Keratinocyte (primary cell): ENCODE results near the gene CWC27.

ENCODE experiments used
- CTCF ChIP-seq, 3 experiments: IDR thresholded peaks in 1 of 3; conservative IDR thresholded peaks in 1 of 3; optimal IDR thresholded peaks in 1 of 3; 2 replicates in 2 of 3; 3 replicates in 1 of 3; pipeline versions ENCODE3 to v1.5.1; 2011; ENCODE audit warnings: low read length in 3 of 3, mild to moderate bottlenecking in 3 of 3, moderate library complexity in 2 of 3, control low read depth in 1 of 3, inconsistent platforms in 1 of 3; ENCODE audit not compliant: insufficient read depth in 2 of 3; ENCODE audit errors: extremely low read depth in 1 of 3
- EZH2 ChIP-seq: IDR thresholded peaks from one replicate; pipeline ENCODE4 v1.6.1; 2012; ENCODE audit warnings: inconsistent platforms, mild to moderate bottlenecking, low read length, moderate library complexity

GRCh38 chr5:64768358-64769312, at the start of gene CWC27, which contains the start of gene SREK1IP1:
- TF ChIP-seq CTCF (optimal IDR thresholded peaks at IDR 0.05 in 1 of 3, IDR thresholded peaks at IDR 0.05 in 1 of 3, conservative IDR thresholded peaks at IDR 0.05 in 1 of 3; ENCODE audit: extremely low read depth in 1 of 3, insufficient read depth in 2 of 3, low read length in 3 of 3) (peak in 2 of 3 experiments; percentile 4 to 5), EZH2 (no peak)
